HepG2 (cell line): Measurements from ENCODE around the gene PANK4. TPM values are rescaled to one million over a fixed set of nuclear protein-coding genes. Genes with fewer than 3 reads are reported as not detected.

Source experiments
- GLI4 ChIP-seq: sonication (generic); formaldehyde crosslinking; IDR thresholded peaks from 2 replicates; pipeline ENCODE4 v1.5.1; 2020; ENCODE audit warnings: missing genetic modification reagents, mild to moderate bottlenecking, moderate library complexity, borderline replicate concordance
- HHEX ChIP-seq: IDR thresholded peaks from 2 replicates; pipeline ENCODE4 v1.6.1; 2016; ENCODE audit warnings: control low read depth
- HMG20A ChIP-seq: IDR thresholded peaks from 2 replicates; pipeline ENCODE4 v1.6.1; 2016; ENCODE audit warnings: borderline replicate concordance
- MTF1 ChIP-seq: sonication (generic); formaldehyde crosslinking; IDR thresholded peaks from 2 replicates; pipeline ENCODE4 v1.5.0; 2020; ENCODE audit warnings: missing genetic modification reagents
- ONECUT2 ChIP-seq: sonication (generic); formaldehyde crosslinking; IDR thresholded peaks from 2 replicates; pipeline ENCODE4 v1.4.0; 2020; ENCODE audit warnings: missing genetic modification reagents
- PAWR ChIP-seq: sonication (generic); formaldehyde crosslinking; IDR thresholded peaks from 2 replicates; pipeline ENCODE4 v1.4.0; 2020; ENCODE audit warnings: missing genetic modification reagents, mild to moderate bottlenecking, borderline replicate concordance
- PHF20 ChIP-seq: sonication (generic); formaldehyde crosslinking; IDR thresholded peaks from 2 replicates; pipeline ENCODE4 v1.5.0; 2020; ENCODE audit warnings: mild to moderate bottlenecking, missing genetic modification reagents
- SETDB1 ChIP-seq: sonication (generic); formaldehyde crosslinking; IDR thresholded peaks from 2 replicates; pipeline ENCODE4 v1.5.1; 2020; ENCODE audit warnings: missing genetic modification reagents, mild to moderate bottlenecking, borderline replicate concordance
- SOX6 ChIP-seq, 2 experiments: fragments of 450-650 bp in 1 of 2; sonication (generic) in 1 of 2; formaldehyde crosslinking in 1 of 2; IDR thresholded peaks; 2 replicates each; pipeline versions ENCODE4 v1.4.0 to v1.6.1; 2017 to 2020; ENCODE audit warnings: antibody characterized with exemption in 1 of 2, mild to moderate bottlenecking in 1 of 2, missing genetic modification reagents in 1 of 2
- TCF7L2 ChIP-seq: IDR thresholded peaks from 2 replicates; pipeline ENCODE4 v1.6.1; 2011; ENCODE audit warnings: mild to moderate bottlenecking, low read depth, low read length, moderate library complexity
- ZFP36L1 ChIP-seq: sonication (generic); formaldehyde crosslinking; IDR thresholded peaks from 2 replicates; pipeline ENCODE4 v1.8.0; 2022; ENCODE audit warnings: mild to moderate bottlenecking, missing genetic modification reagents, moderate library complexity
- ZNF205 ChIP-seq: IDR thresholded peaks from 2 replicates; pipeline ENCODE4 v1.6.1; 2018; ENCODE audit warnings: missing biosample characterization, missing genetic modification reagents
- ZNF263 ChIP-seq: sonication (generic); formaldehyde crosslinking; IDR thresholded peaks from 2 replicates; pipeline ENCODE4 v1.4.0; 2020; ENCODE audit warnings: missing genetic modification reagents
- ZNF556 ChIP-seq: sonication (generic); formaldehyde crosslinking; IDR thresholded peaks from 2 replicates; pipeline ENCODE4 v1.4.0; 2020; ENCODE audit warnings: mild to moderate bottlenecking, missing genetic modification reagents, borderline replicate concordance
- ZNF761 ChIP-seq: sonication (generic); formaldehyde crosslinking; conservative IDR thresholded peaks from 2 replicates; pipeline ENCODE4 v1.4.0; 2020; ENCODE audit warnings: mild to moderate bottlenecking, missing genetic modification reagents
- ZNF775 ChIP-seq: sonication (generic); formaldehyde crosslinking; IDR thresholded peaks from 2 replicates; pipeline ENCODE4 v1.4.0; 2020; ENCODE audit warnings: missing genetic modification reagents, mild to moderate bottlenecking, moderate library complexity, borderline replicate concordance
- ZSCAN31 ChIP-seq: sonication (generic); formaldehyde crosslinking; IDR thresholded peaks from 2 replicates; pipeline ENCODE4 v1.5.0; 2020; ENCODE audit warnings: low read depth, mild to moderate bottlenecking, missing genetic modification reagents
- polyA plus RNA-seq, 8 experiments: library from polyadenylated mRNA; depleted of rRNA in 3 of 8; stranded (reverse) in 7 of 8; unstranded in 1 of 8; fragments of >200 nt; fragmentation: Illumina TruSeq in 4 of 8; extraction: Trizol in 4 of 8; gene quantifications; 2 replicates each; pipeline versions ENCODE4 v1.2.1 to v1.2.3, GENCODE V29; 2011 to 2016; ENCODE audit warnings: low read depth in 4 of 8, missing spikeins in 1 of 8, mixed read lengths in 1 of 8; ENCODE audit not compliant: insufficient read depth in 1 of 8
- total RNA-seq, 5 experiments: library from RNA; depleted of rRNA; stranded (reverse); fragments of >200 nt; fragmentation: Illumina TruSeq; extraction: Trizol; gene quantifications; 2 replicates each; pipeline ENCODE4 v1.2.3, GENCODE V29; 2016; ENCODE audit warnings: low read depth in 1 of 5
- TF ChIP-seq, protein P1 (sequence below): sonication (generic); formaldehyde crosslinking; conservative IDR thresholded peaks from 2 replicates; pipeline ENCODE4 v1.4.0; 2020; ENCODE audit warnings: mild to moderate bottlenecking, missing genetic modification reagents, moderate library complexity
- TF ChIP-seq, protein P2 (sequence below): sonication (generic); formaldehyde crosslinking; IDR thresholded peaks from 2 replicates; pipeline ENCODE4 v1.8.0; 2022; ENCODE audit warnings: low read depth, missing genetic modification reagents
- TF ChIP-seq, protein P3 (sequence below): sonication (generic); formaldehyde crosslinking; IDR thresholded peaks from 2 replicates; pipeline ENCODE4 v1.8.0; 2023; ENCODE audit warnings: mild to moderate bottlenecking, missing genetic modification reagents

Gene PANK4
- total and polyA plus RNA-seq, 2 of the 13 experiments (the other 11 are each of a cell fraction or from before 2014, with no cell fraction given), result 17.4 to 19.3 TPM

DNA sequence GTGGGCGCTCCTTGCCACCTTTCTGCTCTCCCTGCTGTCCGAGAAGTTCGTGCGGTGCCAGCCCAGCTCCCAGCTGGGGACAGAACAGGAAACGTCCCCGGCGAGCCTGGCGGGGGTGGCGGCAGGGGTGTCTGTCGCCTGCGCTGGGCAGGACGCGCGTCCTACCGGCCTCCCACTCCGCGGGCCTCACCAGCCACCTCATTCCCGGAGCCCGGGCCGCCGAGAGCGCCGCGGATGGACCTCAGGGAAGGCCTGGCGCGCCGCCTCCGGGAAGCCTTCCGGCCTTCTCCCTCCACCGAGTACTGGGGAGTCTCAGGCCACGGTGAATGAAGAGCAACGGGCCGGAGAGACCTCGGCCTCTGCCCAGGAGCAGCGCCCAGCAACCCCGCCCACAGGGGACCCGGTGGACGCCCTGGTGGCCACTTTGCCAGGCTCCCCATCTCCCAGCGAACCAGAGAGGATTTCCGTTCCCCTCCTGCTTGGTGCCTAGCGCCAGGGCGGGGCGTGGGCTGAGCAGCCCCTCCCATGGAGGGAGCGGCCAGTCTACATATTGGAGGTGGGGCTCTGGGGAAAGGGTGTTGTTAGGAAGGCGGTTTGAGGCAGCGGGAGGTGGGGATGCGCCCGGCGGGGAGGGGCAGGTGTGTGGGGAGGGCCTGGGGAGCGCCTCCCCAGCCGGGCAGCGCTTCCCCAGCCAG is 20.3 kb upstream of the PANK4 start (continued):
- TF ChIP-seq MTF1 (CRISPR knock-in tag) (no peak), ZNF775 (CRISPR knock-in tag) (no peak), ONECUT2 (CRISPR knock-in tag) (no peak), HMG20A (CRISPR knock-in tag) (no peak), ZNF263 (0 out of 2 replicates have a peak, but pooled peaks have one; percentile 26), GLI4 (CRISPR knock-in tag) (0 out of 2 replicates have a peak, but pooled peaks have one; percentile 61), SOX6 (IDR thresholded peaks at IDR 0.05) (no peak), SOX6 (CRISPR knock-in tag; IDR thresholded peaks at IDR 0.05) (no peak; the same call in 1 of the 2 replicates), ZSCAN31 (CRISPR knock-in tag) (no peak), ZNF205 (CRISPR knock-in tag) (no peak), PAWR (no peak), ZNF761 (no peak), ZNF556 (peak; percentile 57), HHEX (no peak), ZFP36L1 (CRISPR knock-in tag) (no peak), SETDB1 (CRISPR knock-in tag) (no peak), PHF20 (CRISPR knock-in tag) (0 out of 2 replicates have a peak, but pooled peaks have one; percentile 13), TCF7L2 (no peak)
- TF ChIP-seq, protein P1, sequence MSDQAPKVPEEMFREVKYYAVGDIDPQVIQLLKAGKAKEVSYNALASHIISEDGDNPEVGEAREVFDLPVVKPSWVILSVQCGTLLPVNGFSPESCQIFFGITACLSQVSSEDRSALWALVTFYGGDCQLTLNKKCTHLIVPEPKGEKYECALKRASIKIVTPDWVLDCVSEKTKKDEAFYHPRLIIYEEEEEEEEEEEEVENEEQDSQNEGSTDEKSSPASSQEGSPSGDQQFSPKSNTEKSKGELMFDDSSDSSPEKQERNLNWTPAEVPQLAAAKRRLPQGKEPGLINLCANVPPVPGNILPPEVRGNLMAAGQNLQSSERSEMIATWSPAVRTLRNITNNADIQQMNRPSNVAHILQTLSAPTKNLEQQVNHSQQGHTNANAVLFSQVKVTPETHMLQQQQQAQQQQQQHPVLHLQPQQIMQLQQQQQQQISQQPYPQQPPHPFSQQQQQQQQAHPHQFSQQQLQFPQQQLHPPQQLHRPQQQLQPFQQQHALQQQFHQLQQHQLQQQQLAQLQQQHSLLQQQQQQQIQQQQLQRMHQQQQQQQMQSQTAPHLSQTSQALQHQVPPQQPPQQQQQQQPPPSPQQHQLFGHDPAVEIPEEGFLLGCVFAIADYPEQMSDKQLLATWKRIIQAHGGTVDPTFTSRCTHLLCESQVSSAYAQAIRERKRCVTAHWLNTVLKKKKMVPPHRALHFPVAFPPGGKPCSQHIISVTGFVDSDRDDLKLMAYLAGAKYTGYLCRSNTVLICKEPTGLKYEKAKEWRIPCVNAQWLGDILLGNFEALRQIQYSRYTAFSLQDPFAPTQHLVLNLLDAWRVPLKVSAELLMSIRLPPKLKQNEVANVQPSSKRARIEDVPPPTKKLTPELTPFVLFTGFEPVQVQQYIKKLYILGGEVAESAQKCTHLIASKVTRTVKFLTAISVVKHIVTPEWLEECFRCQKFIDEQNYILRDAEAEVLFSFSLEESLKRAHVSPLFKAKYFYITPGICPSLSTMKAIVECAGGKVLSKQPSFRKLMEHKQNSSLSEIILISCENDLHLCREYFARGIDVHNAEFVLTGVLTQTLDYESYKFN (CRISPR knock-in tag), result 0 out of 2 replicates have a peak, but pooled peaks have one; percentile 8
- TF ChIP-seq, protein P2, sequence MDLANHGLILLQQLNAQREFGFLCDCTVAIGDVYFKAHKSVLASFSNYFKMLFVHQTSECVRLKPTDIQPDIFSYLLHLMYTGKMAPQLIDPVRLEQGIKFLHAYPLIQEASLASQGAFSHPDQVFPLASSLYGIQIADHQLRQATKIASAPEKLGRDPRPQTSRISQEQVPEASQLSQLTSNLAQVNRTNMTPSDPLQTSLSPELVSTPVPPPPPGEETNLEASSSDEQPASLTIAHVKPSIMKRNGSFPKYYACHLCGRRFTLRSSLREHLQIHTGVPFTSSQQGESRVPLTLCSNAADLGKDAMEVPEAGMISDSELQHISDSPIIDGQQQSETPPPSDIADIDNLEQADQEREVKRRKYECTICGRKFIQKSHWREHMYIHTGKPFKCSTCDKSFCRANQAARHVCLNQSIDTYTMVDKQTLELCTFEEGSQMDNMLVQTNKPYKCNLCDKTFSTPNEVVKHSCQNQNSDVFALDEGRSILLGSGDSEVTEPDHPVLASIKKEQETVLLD (CRISPR knock-in tag), result peak; percentile 49; the same call in 1 of the 2 replicates
- TF ChIP-seq, protein P3, sequence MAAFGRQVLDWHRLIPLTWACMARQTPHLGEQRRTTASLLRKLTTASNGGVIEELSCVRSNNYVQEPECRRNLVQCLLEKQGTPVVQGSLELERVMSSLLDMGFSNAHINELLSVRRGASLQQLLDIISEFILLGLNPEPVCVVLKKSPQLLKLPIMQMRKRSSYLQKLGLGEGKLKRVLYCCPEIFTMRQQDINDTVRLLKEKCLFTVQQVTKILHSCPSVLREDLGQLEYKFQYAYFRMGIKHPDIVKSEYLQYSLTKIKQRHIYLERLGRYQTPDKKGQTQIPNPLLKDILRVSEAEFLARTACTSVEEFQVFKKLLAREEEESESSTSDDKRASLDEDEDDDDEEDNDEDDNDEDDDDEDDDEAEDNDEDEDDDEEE (CRISPR knock-in tag), result peak; percentile 81; the same call in 1 of the 2 replicates
